IMR-90 (cell line): Measurements from ENCODE around the gene GSE1. TPM values are rescaled to one million over a fixed set of nuclear protein-coding genes. Genes with fewer than 3 reads are reported as not detected.

ENCODE experiments used
- ATAC-seq: fragments of 200-7000 bp; cut with Tn5 transposase; 2 replicates; pipeline ENCODE4 v1.9.1; 2020; ENCODE audit warnings: low read depth, mild to moderate bottlenecking, moderate library complexity
- BruUV-seq: library from RNA; stranded (reverse); fragments of 400-500 nt; replicated peaks from 2 replicates; lab custom pipeline; 2021; lab: Mats Ljungman, UMichigan
- CTCF ChIA-PET: fragments of 300-600 bp; formaldehyde crosslinking; extraction: SDS; loops from one replicate; lab custom pipeline; 2021; ENCODE audit warnings: antibody characterized with exemption; lab: Yijun Ruan, JAX
- POLR2A ChIA-PET: fragments of 300-600 bp; sonication (Branson Sonifier 250); formaldehyde crosslinking; loops from one replicate; lab custom pipeline; 2022; ENCODE audit warnings: antibody characterized with exemption; ENCODE audit not compliant: unreplicated experiment; lab: Charles Lee
- DNase-seq: peaks from one replicate; pipeline ENCODE4 v3.0.0; 2013
- H2AFZ ChIP-seq: replicated peaks from 2 replicates; pipeline ENCODE3; 2013; ENCODE audit warnings: low read length, mild to moderate bottlenecking; ENCODE audit not compliant: poor library complexity
- H2AK5ac ChIP-seq: 2 replicates; pipeline ENCODE4 v1.6.1; 2013; ENCODE audit warnings: low read depth, low read length, inconsistent platforms
- H2AK9ac ChIP-seq: replicated peaks from 2 replicates; pipeline ENCODE3; 2013; ENCODE audit warnings: mild to moderate bottlenecking, low read depth, low read length, moderate library complexity; ENCODE audit not compliant: poor library complexity
- H2BK120ac ChIP-seq: 2 replicates; pipeline ENCODE4 v1.6.1; 2013; ENCODE audit warnings: low read depth, low read length, inconsistent platforms
- H2BK15ac ChIP-seq: 3 replicates; pipeline ENCODE4 v1.6.1; 2013; ENCODE audit warnings: low read depth, low read length, inconsistent platforms
- H2BK20ac ChIP-seq: 2 replicates; pipeline ENCODE4 v1.6.1; 2013; ENCODE audit warnings: low read depth, mild to moderate bottlenecking, inconsistent platforms, low read length, moderate library complexity
- H2BK5ac ChIP-seq: 2 replicates; pipeline ENCODE4 v1.6.1; 2013; ENCODE audit warnings: mild to moderate bottlenecking, low read depth, low read length, inconsistent platforms; ENCODE audit not compliant: poor library complexity, severe bottlenecking
- H3K14ac ChIP-seq: replicated peaks from 2 replicates; pipeline ENCODE4 v1.6.1; 2013; ENCODE audit warnings: low read depth, low read length, inconsistent platforms
- H3K18ac ChIP-seq: 2 replicates; pipeline ENCODE4 v1.6.1; 2013; ENCODE audit warnings: low read depth, low read length, control low read depth
- H3K23ac ChIP-seq: 2 replicates; pipeline ENCODE4 v1.6.1; 2013; ENCODE audit warnings: low read depth, low read length, inconsistent platforms
- H3K27ac ChIP-seq: 2 replicates; pipeline ENCODE4 v1.5.1; 2013; ENCODE audit warnings: mild to moderate bottlenecking, control low read depth, low read length; ENCODE audit not compliant: insufficient read depth
- H3K27me3 ChIP-seq: 2 replicates; pipeline ENCODE4 v1.6.1; 2013; ENCODE audit warnings: low read length; ENCODE audit not compliant: control insufficient read depth, insufficient read depth
- H3K36me3 ChIP-seq: 2 replicates; pipeline ENCODE4 v1.6.1; 2013; ENCODE audit warnings: low read length, mixed read lengths; ENCODE audit not compliant: control insufficient read depth, insufficient read depth
- H3K4ac ChIP-seq: 2 replicates; pipeline ENCODE4 v1.6.1; 2013; ENCODE audit warnings: low read depth, low read length, inconsistent platforms
- H3K4me1 ChIP-seq: 2 replicates; pipeline ENCODE4 v1.6.1; 2013; ENCODE audit warnings: low read length, mixed read lengths; ENCODE audit not compliant: control insufficient read depth, insufficient read depth
- H3K4me2 ChIP-seq: 2 replicates; pipeline ENCODE4 v1.6.1; 2013; ENCODE audit warnings: low read depth, mild to moderate bottlenecking, control low read depth, low read length, moderate library complexity
- H3K4me3 ChIP-seq: 2 replicates; pipeline ENCODE4 v1.5.1; 2013; ENCODE audit warnings: low read depth, mild to moderate bottlenecking, control low read depth, low read length, moderate library complexity; ENCODE audit not compliant: insufficient read depth
- H3K56ac ChIP-seq: 2 replicates; pipeline ENCODE4 v1.6.1; 2013; ENCODE audit warnings: low read length, inconsistent platforms; ENCODE audit not compliant: insufficient read depth; ENCODE audit errors: extremely low read depth
- H3K79me1 ChIP-seq, 2 experiments: 2 replicates each; pipeline ENCODE4 v1.6.1; 2013; ENCODE audit warnings: low read length in 2 of 2, inconsistent platforms in 1 of 2, low read depth in 1 of 2
- H3K9ac ChIP-seq: 2 replicates; pipeline ENCODE4 v1.6.1; 2013; ENCODE audit warnings: low read depth, low read length, control low read depth
- H3K9me1 ChIP-seq: 2 replicates; pipeline ENCODE4 v1.6.1; 2013; ENCODE audit warnings: low read length, inconsistent platforms; ENCODE audit not compliant: insufficient read depth
- H3K9me3 ChIP-seq: 2 replicates; pipeline ENCODE4 v1.6.1; 2013; ENCODE audit warnings: low read length; ENCODE audit not compliant: control insufficient read depth, insufficient read depth
- H4K20me1 ChIP-seq: 2 replicates; pipeline ENCODE4 v1.6.1; 2013; ENCODE audit warnings: low read length, inconsistent platforms; ENCODE audit not compliant: insufficient read depth
- H4K5ac ChIP-seq: 2 replicates; pipeline ENCODE4 v1.6.1; 2013; ENCODE audit warnings: mild to moderate bottlenecking, low read depth, low read length, control low read depth
- H4K8ac ChIP-seq, 2 experiments: 2 replicates each; pipeline ENCODE4 v1.6.1; 2013; ENCODE audit warnings: low read depth in 2 of 2, low read length in 2 of 2, control low read depth in 1 of 2, inconsistent platforms in 1 of 2
- H4K91ac ChIP-seq: 2 replicates; pipeline ENCODE4 v1.6.1; 2013; ENCODE audit warnings: low read depth, low read length, inconsistent platforms; ENCODE audit not compliant: insufficient read depth
- BHLHE40 ChIP-seq: fragments of 150-350 bp; IDR thresholded peaks from 2 replicates; pipeline ENCODE4 v1.6.1; 2016; ENCODE audit warnings: mild to moderate bottlenecking, low read depth, low read length
- CEBPB ChIP-seq: IDR thresholded peaks from 2 replicates; pipeline ENCODE4 v1.6.1; 2012; ENCODE audit warnings: low read depth, low read length, improper control_type of control experiment
- CHD1 ChIP-seq: IDR thresholded peaks from 2 replicates; pipeline ENCODE4 v1.6.1; 2012; ENCODE audit warnings: low read depth, low read length, improper control_type of control experiment
- MAZ ChIP-seq: IDR thresholded peaks from 2 replicates; pipeline ENCODE4 v1.6.1; 2012; ENCODE audit warnings: low read depth, mild to moderate bottlenecking, low read length, improper control_type of control experiment, moderate library complexity, borderline replicate concordance
- MXI1 ChIP-seq: IDR thresholded peaks from 2 replicates; pipeline ENCODE4 v1.6.1; 2012; ENCODE audit warnings: low read depth, mild to moderate bottlenecking, low read length, moderate library complexity, borderline replicate concordance
- RAD21 ChIP-seq: IDR thresholded peaks from 2 replicates; pipeline ENCODE4 v1.6.1; 2012; ENCODE audit warnings: low read length, improper control_type of control experiment
- WGBS, 2 experiments: methylation state at CpG; one replicate each; pipeline versions ENCODE4 v1.1.5 to v1.1.7; 2013; ENCODE audit warnings: missing lambda C conversion rate in 2 of 2; ENCODE audit not compliant: insufficient read length in 1 of 2; ENCODE audit errors: extremely low coverage in 2 of 2; 5-methylcytosine and 5-hydroxymethylcytosine counted together
- dilution Hi-C: fragments of 300-500 bp; cut with HindIII; formaldehyde crosslinking; loops from one replicate; pipeline ENCODE4 v1.14.3; 2018; ENCODE audit warnings: low sequenced_read_pairs; ENCODE audit not compliant: unreplicated experiment
- in situ Hi-C: fragments of 300-500 bp; cut with MboI; formaldehyde crosslinking; loops from 3 replicates; pipeline ENCODE4 v1.14.3; 2019; ENCODE audit warnings: low sequenced_read_pairs, inconsistent platforms, mixed read lengths
- intact Hi-C: fragments of 100-400 bp; cut with micrococcal nuclease; formaldehyde crosslinking; loops from 2 replicates; pipeline ENCODE4 v1.10.0; 2022
- polyA plus RNA-seq, 3 experiments: library from polyadenylated mRNA; depleted of rRNA; stranded (reverse); fragments of >200 nt; gene quantifications; 2 replicates each; pipeline ENCODE4 v1.2.3, GENCODE V29; 2012; ENCODE audit warnings: low replicate concordance in 1 of 3
- total RNA-seq: library from RNA; depleted of rRNA; stranded (reverse); fragments of >200 nt; gene quantifications from 2 replicates; pipeline ENCODE4 v1.2.3, GENCODE V29; 2012
- TF ChIP-seq, protein P1 (sequence below): conservative IDR thresholded peaks from 2 replicates; pipeline ENCODE4 v1.5.1; 2012; ENCODE audit warnings: mild to moderate bottlenecking, low read depth, low read length, improper control_type of control experiment

GSE1 gene
- total and polyA plus RNA-seq, 2 of the 4 experiments (the other 2 are of a cell fraction): 14.9 to 25.5 TPM

DNA sequence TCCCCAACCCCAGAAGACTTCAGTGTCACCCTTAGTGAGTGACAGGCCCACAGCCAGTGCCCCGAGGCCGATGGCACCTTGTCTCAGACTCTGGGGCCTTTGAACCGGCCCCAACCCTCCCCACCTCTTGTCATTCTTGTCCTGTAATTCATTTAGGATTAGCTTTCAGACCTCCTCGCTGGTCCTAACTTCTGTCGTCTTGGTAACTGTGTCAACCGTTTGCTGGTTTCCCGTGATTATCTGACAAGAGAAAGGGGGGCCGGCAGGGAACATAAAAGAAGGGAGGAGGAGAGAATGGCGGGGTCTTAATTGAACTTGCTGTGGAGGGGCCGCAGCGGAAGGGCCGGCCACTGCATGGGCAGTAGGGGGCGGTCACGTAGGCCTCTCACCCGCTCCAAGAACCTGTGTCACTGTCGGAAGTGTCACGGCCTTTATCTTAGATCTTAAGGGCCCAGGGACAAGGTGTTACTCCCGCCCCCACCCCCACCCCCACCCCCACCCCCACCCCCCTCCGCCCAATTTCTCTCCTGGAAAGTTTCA is 46.5 kb upstream of the GSE1 start:
- Histone ChIP-seq H3K9me3 (peaks cover 2% of the 10 kb centered on the region; the same call in 1 of the 2 replicates), H2BK20ac (no peak overlapping the region), H3K9ac (no peak overlapping the region), H4K5ac (no peak overlapping the region), H3K4ac (no peak overlapping the region), H2AK5ac (no peak overlapping the region), H3K79me1 (peaks cover 28 to 91% of the 10 kb centered on the region in 2 experiments; a peak in 3 of 4 replicates), H4K8ac (no peak overlapping the region), H3K9me1 (peaks cover 20% of the 10 kb centered on the region), H3K23ac (no peak overlapping the region), H4K20me1 (peaks cover 94% of the 10 kb centered on the region), H3K56ac (no peak overlapping the region), H3K18ac (no peak overlapping the region), H4K91ac (no peak overlapping the region), H3K4me3 (no peak overlapping the region), H2AFZ (no peak overlapping the region), H2BK5ac (no peak overlapping the region), H3K27ac (no peak overlapping the region), H2BK15ac (no peak overlapping the region), H2AK9ac (no peak overlapping the region), H2BK120ac (no peak overlapping the region), H3K36me3 (no peaks in the 10 kb centered on the region), H3K4me1 (peaks cover 18% of the 10 kb centered on the region; the same call in 1 of the 2 replicates), H3K4me2 (no peak overlapping the region), H3K27me3 (no peaks in the 10 kb centered on the region), H3K14ac (no peak overlapping the region)
- 20% methylated on average over 1 of the region's 19 CpGs; no CpG with 5 or more reads in 1 of the 2 experiments for WGBS, 2 experiments
- dilution Hi-C loops (no loop called here), intact Hi-C loops (no loop called here), in situ Hi-C loops (no loop called here)
- ATAC-seq: no peak
- TF ChIP-seq MAZ: no peak
- TF ChIP-seq MXI1: no peak
- TF ChIP-seq CEBPB: no peak
- TF ChIP-seq, protein P1, sequence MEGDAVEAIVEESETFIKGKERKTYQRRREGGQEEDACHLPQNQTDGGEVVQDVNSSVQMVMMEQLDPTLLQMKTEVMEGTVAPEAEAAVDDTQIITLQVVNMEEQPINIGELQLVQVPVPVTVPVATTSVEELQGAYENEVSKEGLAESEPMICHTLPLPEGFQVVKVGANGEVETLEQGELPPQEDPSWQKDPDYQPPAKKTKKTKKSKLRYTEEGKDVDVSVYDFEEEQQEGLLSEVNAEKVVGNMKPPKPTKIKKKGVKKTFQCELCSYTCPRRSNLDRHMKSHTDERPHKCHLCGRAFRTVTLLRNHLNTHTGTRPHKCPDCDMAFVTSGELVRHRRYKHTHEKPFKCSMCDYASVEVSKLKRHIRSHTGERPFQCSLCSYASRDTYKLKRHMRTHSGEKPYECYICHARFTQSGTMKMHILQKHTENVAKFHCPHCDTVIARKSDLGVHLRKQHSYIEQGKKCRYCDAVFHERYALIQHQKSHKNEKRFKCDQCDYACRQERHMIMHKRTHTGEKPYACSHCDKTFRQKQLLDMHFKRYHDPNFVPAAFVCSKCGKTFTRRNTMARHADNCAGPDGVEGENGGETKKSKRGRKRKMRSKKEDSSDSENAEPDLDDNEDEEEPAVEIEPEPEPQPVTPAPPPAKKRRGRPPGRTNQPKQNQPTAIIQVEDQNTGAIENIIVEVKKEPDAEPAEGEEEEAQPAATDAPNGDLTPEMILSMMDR: no peak
- no peak for TF ChIP-seq CHD1
- TF ChIP-seq RAD21: no peak
- no peak for TF ChIP-seq BHLHE40
- DNase-seq: no peak
- ChIA-PET CTCF (no interaction called here), POLR2A (no interaction called here)
- BruUV-seq: no TSS peak
